Small intestine (tissue), 7 donors: ENCODE measurements around the gene CTSH. TPM values are rescaled to one million over a fixed set of nuclear protein-coding genes. Genes with fewer than 3 reads are reported as not detected.

Experiments
- DNase-seq, 2 donors: peaks; one replicate each; pipeline versions ENCODE4 v3.0.0 to v3.0.0-alpha.2; 2013
- FAIRE-seq: peaks from 2 replicates; lab custom pipeline; 2012; peaks lifted over from hg19 to GRCh38; lab: Jason Lieb, UNC
- H3K27ac ChIP-seq, 3 donors: one replicate each; pipeline ENCODE4 v1.5.1; 2013; ENCODE audit warnings: low read length in 2 of 3, mild to moderate bottlenecking in 2 of 3, control low read depth in 1 of 3, inconsistent platforms in 1 of 3, low read depth in 1 of 3, moderate library complexity in 1 of 3
- H3K27me3 ChIP-seq, 3 donors: one replicate each; pipeline ENCODE4 v1.6.1; 2013; ENCODE audit warnings: low read length in 3 of 3, inconsistent platforms in 1 of 3; ENCODE audit not compliant: control insufficient read depth in 3 of 3, insufficient read depth in 3 of 3
- H3K36me3 ChIP-seq, 3 donors: one replicate each; pipeline ENCODE4 v1.6.1; 2013; ENCODE audit warnings: low read length in 3 of 3, inconsistent platforms in 1 of 3, low read depth in 1 of 3, mild to moderate bottlenecking in 1 of 3, moderate library complexity in 1 of 3; ENCODE audit not compliant: control insufficient read depth in 3 of 3, insufficient read depth in 2 of 3
- H3K4me1 ChIP-seq, 3 donors: one replicate each; pipeline ENCODE4 v1.6.1; 2013; ENCODE audit warnings: low read length in 2 of 3, inconsistent platforms in 1 of 3, low read depth in 1 of 3, mild to moderate bottlenecking in 1 of 3, moderate library complexity in 1 of 3; ENCODE audit not compliant: control insufficient read depth in 3 of 3, insufficient read depth in 2 of 3
- H3K4me3 ChIP-seq, 3 donors: one replicate each; pipeline ENCODE4 v1.5.1; 2013; ENCODE audit warnings: low read length in 3 of 3, control low read depth in 1 of 3, inconsistent platforms in 1 of 3, low read depth in 1 of 3, mild to moderate bottlenecking in 1 of 3, moderate library complexity in 1 of 3
- H3K9me3 ChIP-seq, 2 donors: one replicate each; pipeline ENCODE4 v1.6.1; 2013; ENCODE audit warnings: low read depth in 1 of 2, low read length in 1 of 2; ENCODE audit not compliant: control insufficient read depth in 2 of 2, insufficient read depth in 1 of 2
- WGBS, 3 donors: extraction: QIAGEN DNeasy Blood & Tissue Kit; methylation state at CpG; one replicate each; pipeline ENCODE4 v1.1.7; 2013; 5-methylcytosine and 5-hydroxymethylcytosine counted together
- polyA plus RNA-seq, 4 donors: library from polyadenylated mRNA; stranded (reverse) in 3 of 4; unstranded in 1 of 4; fragments of 200-250 nt in 3 of 4; fragments of 120-200 nt in 1 of 4; gene quantifications; one replicate each; pipeline versions ENCODE4 v1.2.1 to v1.2.3, GENCODE V29; 2013
- donor health status: healthy with polysubstance abuse.
- donor health status: control.
- donor health status: control.
- donor health status: Bipolar disorder and iron deficiency.
- donor health status: healthy.

Gene CTSH
- polyA plus RNA-seq, 4 donors: 116 to 434 (median 167) TPM

- peaks cover 0 to 71% (median 0%) of the 10 kb centered on the region in 3 donors for H3K4me1 ChIP-seq
- no peak overlapping the region for H3K4me3 ChIP-seq
- H3K9me3 ChIP-seq: no peaks in the 10 kb centered on the region
- no peak for FAIRE-seq
- 42 to 55% (median 49%) methylated on average over 1 of the region's 1 CpG for WGBS, 3 donors
- no peaks in the 10 kb centered on the region for H3K27me3 ChIP-seq
- DNase-seq: no peak
- peak overlapping the region in 2 of 3 donors; percentile 44 to 89 for H3K27ac ChIP-seq
- H3K36me3 ChIP-seq: no peaks in the 10 kb centered on the region
Measured at GRCh38 chr15:78990278-78990677, 45.4 kb upstream of the CTSH start.

GRCh38 chr15:78989701-78990240 is 44.9 kb upstream of the CTSH start:
- H3K27me3 ChIP-seq: no peaks in the 10 kb centered on the region
- DNase-seq (no peak), FAIRE-seq (no peak)
- H3K4me3 ChIP-seq: no peak overlapping the region
- no peaks in the 10 kb centered on the region for H3K36me3 ChIP-seq
- no peaks in the 10 kb centered on the region for H3K9me3 ChIP-seq
- peak overlapping the region in 2 of 3 donors; percentile 44 to 89 for H3K27ac ChIP-seq
- peaks cover 0 to 69% (median 0%) of the 10 kb centered on the region in 3 donors for H3K4me1 ChIP-seq
- 90 to 94% (median 90%) methylated on average over 9 of the region's 9 CpGs for WGBS, 3 donors

GRCh38 chr15:78988361-78988911 is 43.6 kb upstream of the CTSH start:
- Histone ChIP-seq H3K4me3 (no peak overlapping the region), H3K36me3 (no peaks in the 10 kb centered on the region), H3K27ac (peak overlapping the region in 2 of 3 donors; percentile 78 to 89), H3K27me3 (no peaks in the 10 kb centered on the region), H3K9me3 (no peaks in the 10 kb centered on the region), H3K4me1 (peaks cover 0 to 57% (median 0%) of the 10 kb centered on the region in 3 donors)
- peak; percentile 63 to 96 for DNase-seq
- no peak for FAIRE-seq
- whole genome bisulfite sequencing, 3 donors: 7 to 23% (median 10%) methylated on average over 6 to 7 of the region's 7 CpGs

DNA sequence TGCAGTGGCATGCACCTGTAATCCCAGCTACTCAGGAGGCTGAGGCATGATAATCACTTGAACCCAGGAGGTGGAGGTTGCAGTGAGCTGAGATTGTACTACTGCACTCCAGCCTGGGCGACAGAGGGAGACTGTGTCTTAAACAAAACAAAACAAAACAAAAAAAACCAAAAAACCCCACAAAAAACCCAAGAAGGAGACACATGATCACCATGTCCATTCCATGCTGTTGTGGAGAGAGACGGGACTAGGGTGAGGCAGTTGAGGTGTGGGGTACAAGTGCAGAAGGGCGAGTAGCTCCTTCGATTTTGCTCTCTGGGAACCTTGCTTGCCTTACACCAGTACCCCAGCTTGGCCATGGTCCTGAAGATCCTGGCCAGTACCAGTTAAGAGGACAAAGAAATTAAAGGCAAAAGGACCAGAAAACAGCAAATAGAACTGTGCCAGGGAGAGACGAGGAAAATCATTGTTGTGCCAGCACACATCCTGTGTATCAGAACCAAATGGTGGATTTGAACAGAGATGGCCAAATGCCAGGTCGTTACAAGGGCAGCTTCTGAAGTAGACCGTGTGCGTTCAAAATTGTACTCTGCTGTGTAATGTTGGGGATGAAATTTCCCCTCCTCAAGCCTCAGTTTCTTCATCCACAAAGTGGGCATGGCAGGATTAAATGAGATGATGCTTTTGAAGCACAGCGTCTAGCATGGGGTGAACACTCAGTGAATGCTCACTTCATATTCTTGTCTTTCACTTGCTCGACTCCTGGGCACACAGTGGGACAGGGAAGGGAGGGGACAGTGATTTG is 42.9 kb upstream of the CTSH start:
- Histone ChIP-seq H3K4me1 (peaks cover 0 to 51% (median 0%) of the 10 kb centered on the region in 3 donors), H3K27ac (peak overlapping the region in 2 of 3 donors; percentile 78 to 89), H3K9me3 (no peaks in the 10 kb centered on the region), H3K4me3 (no peak overlapping the region), H3K36me3 (no peaks in the 10 kb centered on the region), H3K27me3 (no peaks in the 10 kb centered on the region)
- DNase-seq (no peak), FAIRE-seq (no peak)
- WGBS, 3 donors: 68 to 79% (median 70%) methylated on average over 10 of the region's 10 CpGs

- WGBS, 3 donors: 71 to 78% (median 72%) methylated on average over 6 of the region's 6 CpGs
- FAIRE-seq: no peak
- Histone ChIP-seq H3K4me3 (no peak overlapping the region), H3K27me3 (no peaks in the 10 kb centered on the region), H3K9me3 (no peaks in the 10 kb centered on the region), H3K4me1 (peaks cover 0 to 33% (median 0%) of the 10 kb centered on the region in 3 donors), H3K27ac (no peak overlapping the region), H3K36me3 (no peaks in the 10 kb centered on the region)
- DNase-seq: no peak
Measured at GRCh38 chr15:78985859-78986475, 41.1 kb upstream of the CTSH start.

DNA sequence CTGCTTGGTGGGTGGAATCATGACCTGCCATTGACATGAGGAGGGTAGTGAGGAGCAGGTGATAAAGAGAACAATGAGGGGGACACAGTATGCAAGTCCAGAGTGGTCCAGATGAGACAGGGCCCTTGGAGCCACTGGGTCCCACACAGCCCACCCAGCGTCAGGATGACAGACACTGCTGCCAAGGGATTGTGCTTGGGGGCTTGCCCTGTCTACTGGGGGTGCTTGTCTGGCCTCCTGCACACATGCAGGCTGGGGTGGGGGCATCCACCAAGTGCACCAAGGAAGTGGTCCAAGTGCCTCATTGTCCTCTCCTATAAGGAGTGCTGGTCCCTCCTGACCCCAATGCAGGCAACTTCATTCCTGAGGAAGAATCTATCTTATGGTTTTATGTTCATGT is 39.2 kb upstream of the CTSH start:
- H3K9me3 ChIP-seq: no peaks in the 10 kb centered on the region
- 71 to 92% (median 91%) methylated on average over 1 of the region's 1 CpG for WGBS, 3 donors
- no peak overlapping the region for H3K4me3 ChIP-seq
- no peak for FAIRE-seq
- H3K4me1 ChIP-seq: peaks cover 0 to 14% (median 0%) of the 10 kb centered on the region in 3 donors
- no peak overlapping the region for H3K27ac ChIP-seq
- no peak for DNase-seq
- no peaks in the 10 kb centered on the region for H3K27me3 ChIP-seq
- no peaks in the 10 kb centered on the region for H3K36me3 ChIP-seq

DNA sequence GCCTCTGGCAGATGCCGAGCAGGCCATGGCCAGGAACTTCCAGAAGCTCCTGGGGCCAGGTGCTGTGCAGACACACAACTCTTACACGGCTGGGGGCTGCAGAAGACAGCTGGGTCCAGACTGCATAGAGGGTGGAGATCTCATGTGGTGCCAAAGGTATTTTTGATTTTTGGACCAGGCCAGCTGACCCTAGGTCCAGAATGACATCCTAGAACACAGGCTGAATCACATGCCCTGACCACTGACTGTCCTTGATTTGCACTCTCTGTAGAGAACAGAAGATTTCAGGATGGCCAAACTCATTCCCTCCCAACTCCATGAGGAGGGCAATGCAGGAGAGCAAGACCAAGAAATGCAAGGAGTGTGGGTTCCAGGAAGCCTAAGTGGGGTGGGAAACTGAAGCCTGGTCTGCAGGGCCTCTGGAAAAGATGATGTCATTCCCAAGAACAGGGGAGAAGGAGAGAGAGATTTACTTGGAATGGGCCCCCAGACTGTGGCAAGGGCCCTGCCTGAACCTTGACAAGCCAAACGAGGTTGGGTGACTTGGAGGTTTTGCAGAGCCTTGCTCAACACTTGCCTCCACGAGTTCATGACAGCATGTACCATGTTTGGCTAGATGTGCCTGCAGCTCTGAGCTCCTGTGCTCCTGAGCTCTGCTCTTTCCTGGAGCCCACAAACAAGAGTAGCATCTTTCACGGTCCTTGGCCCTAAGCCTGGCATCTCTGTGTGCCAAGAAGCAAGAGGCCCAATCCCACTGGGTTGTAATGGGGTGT is 38.5 kb upstream of the CTSH start:
- WGBS, 3 donors: 53 to 70% (median 69%) methylated on average over 5 of the region's 5 CpGs
- no peaks in the 10 kb centered on the region for H3K27me3 ChIP-seq
- no peaks in the 10 kb centered on the region for H3K36me3 ChIP-seq
- no peaks in the 10 kb centered on the region for H3K9me3 ChIP-seq
- H3K4me1 ChIP-seq: peaks cover 0 to 10% (median 0%) of the 10 kb centered on the region in 3 donors
- no peak overlapping the region for H3K27ac ChIP-seq
- FAIRE-seq (no peak), DNase-seq (no peak)
- H3K4me3 ChIP-seq: no peak overlapping the region

GRCh38 chr15:78982736-78983135 is 37.9 kb upstream of the CTSH start:
- Histone ChIP-seq H3K4me3 (no peak overlapping the region), H3K27ac (no peak overlapping the region), H3K4me1 (peaks cover 0 to 4% (median 0%) of the 10 kb centered on the region in 3 donors), H3K27me3 (no peaks in the 10 kb centered on the region), H3K36me3 (no peaks in the 10 kb centered on the region), H3K9me3 (no peaks in the 10 kb centered on the region)
- DNase-seq (no peak), FAIRE-seq (no peak)
- 78 to 80% (median 80%) methylated on average over 10 of the region's 10 CpGs for WGBS, 3 donors
